Measurements from ENCODE around the gene TLNRD1. TPM values are rescaled to one million over a fixed set of nuclear protein-coding genes. Genes with fewer than 3 reads are reported as not detected.
"Not testable (repeated sequence)": the region's sequence is repeated elsewhere in the genome, so short reads cannot be mapped to it uniquely, and the experiment has no call there.

Gene TLNRD1
- total RNA-seq, 4 donors from 2014 or later = 1.9 to 8.1 (median 3.3) TPM

GRCh38 chr15:80957556-80957955 is 43.2 kb upstream of the TLNRD1 start:
- DNase-seq (no peak), ATAC-seq (no peak)
- no peak for TF ChIP-seq POLR2A (IDR thresholded peaks at IDR 0.05)
- peaks cover 0 to 8% of the 10 kb centered on the region in 2 donors for H3K36me3 ChIP-seq
- H3K4me1 ChIP-seq = no peaks in the 10 kb centered on the region
- no peak overlapping the region for H3K27ac ChIP-seq
- no peaks in the 10 kb centered on the region for H3K9me3 ChIP-seq
- in situ Hi-C loops (cut with MboI; ENCODE audit: low sequenced_read_pairs in 4 of 4) (loop anchor here in 2 of 4 donors (25.0 kb wide), 2 partner anchors 170 to 395 kb away; partner anchors contain the start of gene CEMIP (in 1 of the 2)), intact Hi-C loops (cut with DNase I; ENCODE audit: low total_unique reads) (no loop called here)
- H3K27me3 ChIP-seq = no peaks in the 10 kb centered on the region
- H3K4me3 ChIP-seq = no peak overlapping the region

GRCh38 chr15:80957976-80958375 is 42.7 kb upstream of the TLNRD1 start:
- in situ Hi-C loops (cut with MboI; ENCODE audit: low sequenced_read_pairs in 4 of 4) = loop anchor here in 2 of 4 donors (25.0 kb wide), 2 partner anchors 171 to 396 kb away; partner anchors contain the start of gene CEMIP (in 1 of the 2)

GRCh38 chr15:80958818-80959495 is 41.8 kb upstream of the TLNRD1 start:
- DNase-seq = no peak
- no peak overlapping the region for H3K27ac ChIP-seq
- intact Hi-C loops (cut with DNase I; ENCODE audit: low total_unique reads) (no loop called here), in situ Hi-C loops (cut with MboI; ENCODE audit: low sequenced_read_pairs in 4 of 4) (loop anchor here in 2 of 4 donors (25.0 kb wide), 2 partner anchors 172 to 397 kb away; partner anchors contain the start of gene CEMIP (in 1 of the 2))
- H3K36me3 ChIP-seq = peaks cover 0 to 8% of the 10 kb centered on the region in 2 donors
- H3K9me3 ChIP-seq = no peaks in the 10 kb centered on the region
- H3K4me3 ChIP-seq = no peak overlapping the region
- ATAC-seq = no peak
- no peak for TF ChIP-seq POLR2A (IDR thresholded peaks at IDR 0.05)
- TF ChIP-seq CTCF (IDR thresholded peaks at IDR 0.05 in 4 of 5, conservative IDR thresholded peaks at IDR 0.05 in 1 of 5) = no peak
- H3K27me3 ChIP-seq = no peaks in the 10 kb centered on the region
- H3K4me1 ChIP-seq = no peaks in the 10 kb centered on the region

More at GRCh38 chr15:80957976-80958375, 42.7 kb upstream of the TLNRD1 start:
- Histone ChIP-seq H3K27ac (no peak overlapping the region), H3K4me1 (no peaks in the 10 kb centered on the region), H3K9me3 (no peaks in the 10 kb centered on the region), H3K36me3 (peaks cover 0 to 8% of the 10 kb centered on the region in 2 donors), H3K27me3 (no peaks in the 10 kb centered on the region), H3K4me3 (no peak overlapping the region)
- DNase-seq (no peak), ATAC-seq (no peak)
- intact Hi-C loops (cut with DNase I; ENCODE audit: low total_unique reads) = no loop called here
- TF ChIP-seq POLR2A (IDR thresholded peaks at IDR 0.05) (no peak), CTCF (IDR thresholded peaks at IDR 0.05 in 4 of 5, conservative IDR thresholded peaks at IDR 0.05 in 1 of 5) (no peak)

GRCh38 chr15:80965454-80965853 is 35.3 kb upstream of the TLNRD1 start:
- H3K9me3 ChIP-seq, H3K36me3 ChIP-seq, ATAC-seq, H3K4me1 ChIP-seq, H3K4me3 ChIP-seq, H3K27ac ChIP-seq, DNase-seq, H3K27me3 ChIP-seq: not testable (repeated sequence)
- in situ Hi-C loops (cut with MboI; ENCODE audit: low sequenced_read_pairs in 4 of 4) = loop anchor here in 2 of 4 donors (25.0 kb wide), 2 partner anchors 178 to 403 kb away; partner anchors contain the start of gene CEMIP (in 1 of the 2)
- intact Hi-C loops (cut with DNase I; ENCODE audit: low total_unique reads) = loop anchor here (5.0 kb wide), 1 partner anchor 188 kb away; the partner anchor contains the start of gene CEMIP

- no peak for DNase-seq
- ATAC-seq = no peak
- Histone ChIP-seq H3K9me3 (peaks cover 0 to 4% (median 0%) of the 10 kb centered on the region in 3 donors), H3K27ac (no peak overlapping the region), H3K4me1 (no peaks in the 10 kb centered on the region), H3K4me3 (no peak overlapping the region), H3K36me3 (peaks cover 0 to 7% of the 10 kb centered on the region in 2 donors), H3K27me3 (no peaks in the 10 kb centered on the region)
- in situ Hi-C loops (cut with MboI; ENCODE audit: low sequenced_read_pairs in 4 of 4) = loop anchor here in 2 of 4 donors (25.0 kb wide), 2 partner anchors 179 to 404 kb away; partner anchors contain the start of gene CEMIP (in 1 of the 2)
- intact Hi-C loops (cut with DNase I; ENCODE audit: low total_unique reads) = loop anchor here (5.0 kb wide), 1 partner anchor 189 kb away; the partner anchor contains the start of gene CEMIP
- no peak for TF ChIP-seq POLR2A (IDR thresholded peaks at IDR 0.05)
- TF ChIP-seq CTCF (IDR thresholded peaks at IDR 0.05 in 4 of 5, conservative IDR thresholded peaks at IDR 0.05 in 1 of 5) = no peak
These were observed 34.1 kb upstream of the TLNRD1 start for GRCh38 chr15:80966431-80967197.

All from gastrocnemius medialis (tissue), 4 donors.